Measurements from ENCODE around the gene UBL4B.

DNA sequence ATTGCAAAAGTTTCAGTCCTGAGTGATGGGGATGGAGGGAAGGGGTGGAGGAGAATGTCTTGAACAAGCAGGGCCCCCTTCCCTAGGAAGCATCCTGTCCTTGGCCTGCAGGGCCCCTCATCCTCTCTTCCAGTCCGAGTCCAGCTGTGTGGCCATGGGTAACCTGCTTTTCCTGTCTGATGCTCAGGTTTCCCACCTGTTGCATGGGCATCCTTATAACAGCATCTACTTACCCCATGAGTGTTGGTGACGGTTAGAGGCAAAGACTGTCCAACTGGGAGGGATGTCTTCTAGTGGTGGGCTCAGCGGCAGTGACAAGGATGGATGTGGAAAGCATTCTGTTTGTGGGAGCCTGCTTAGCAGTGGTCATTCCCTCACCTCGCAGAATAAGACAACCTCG is 1.9 kb downstream of the UBL4B start:
- TF ChIP-seq, protein P1, sequence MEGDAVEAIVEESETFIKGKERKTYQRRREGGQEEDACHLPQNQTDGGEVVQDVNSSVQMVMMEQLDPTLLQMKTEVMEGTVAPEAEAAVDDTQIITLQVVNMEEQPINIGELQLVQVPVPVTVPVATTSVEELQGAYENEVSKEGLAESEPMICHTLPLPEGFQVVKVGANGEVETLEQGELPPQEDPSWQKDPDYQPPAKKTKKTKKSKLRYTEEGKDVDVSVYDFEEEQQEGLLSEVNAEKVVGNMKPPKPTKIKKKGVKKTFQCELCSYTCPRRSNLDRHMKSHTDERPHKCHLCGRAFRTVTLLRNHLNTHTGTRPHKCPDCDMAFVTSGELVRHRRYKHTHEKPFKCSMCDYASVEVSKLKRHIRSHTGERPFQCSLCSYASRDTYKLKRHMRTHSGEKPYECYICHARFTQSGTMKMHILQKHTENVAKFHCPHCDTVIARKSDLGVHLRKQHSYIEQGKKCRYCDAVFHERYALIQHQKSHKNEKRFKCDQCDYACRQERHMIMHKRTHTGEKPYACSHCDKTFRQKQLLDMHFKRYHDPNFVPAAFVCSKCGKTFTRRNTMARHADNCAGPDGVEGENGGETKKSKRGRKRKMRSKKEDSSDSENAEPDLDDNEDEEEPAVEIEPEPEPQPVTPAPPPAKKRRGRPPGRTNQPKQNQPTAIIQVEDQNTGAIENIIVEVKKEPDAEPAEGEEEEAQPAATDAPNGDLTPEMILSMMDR (IDR thresholded peaks at IDR 0.05; ENCODE audit: insufficient read depth, low read length, poor library complexity, severe bottlenecking), result no peak
- TF ChIP-seq EZH2phosphoT487 (conservative IDR thresholded peaks at IDR 0.05; ENCODE audit: low read length), result no peak

All from SU-DHL-6 (cell line).